ENCODE results near the gene IPO9.

DNA sequence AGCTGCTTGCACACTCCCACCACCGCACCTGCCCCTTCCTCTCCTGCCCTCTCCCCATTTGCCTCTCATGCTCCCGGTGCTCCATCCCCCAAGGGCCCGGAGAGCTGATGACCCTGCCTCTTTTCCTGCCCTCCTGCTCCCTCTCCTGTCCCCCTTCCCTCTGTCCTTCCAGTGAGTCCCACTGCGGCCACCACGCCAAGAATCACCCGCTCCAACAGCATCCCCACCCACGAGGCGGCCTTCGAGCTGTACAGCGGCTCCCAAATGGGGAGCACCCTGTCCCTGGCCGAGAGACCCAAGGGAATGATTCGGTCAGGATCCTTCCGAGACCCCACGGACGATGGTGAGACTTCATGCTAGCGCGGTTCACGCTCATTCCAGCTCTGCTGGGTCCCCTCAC is 40.7 kb upstream of the IPO9 start:
- TF ChIP-seq SIN3A (IDR thresholded peaks at IDR 0.05; ENCODE audit: borderline replicate concordance, insufficient read depth, low read length) (no peak), POLR2AphosphoS5 (IDR thresholded peaks at IDR 0.05; ENCODE audit: low read depth, low read length) (no peak), REST (IDR thresholded peaks at IDR 0.05; ENCODE audit: insufficient read depth in 1 of 2, low read depth in 2 of 2, low read length in 2 of 2) (no peak), TAF1 (IDR thresholded peaks at IDR 0.05; ENCODE audit: borderline replicate concordance, insufficient read depth, low read length) (no peak)
